SK-N-SH treated with all-trans-retinoic acid at 6 μM for 48 hours (cell line): Measurements from ENCODE around the gene SASH1.

Source experiments
- ARNTL ChIP-seq: fragments of 450-650 bp; formaldehyde crosslinking; IDR thresholded peaks from 2 replicates; pipeline ENCODE4 v1.5.0; 2020; ENCODE audit warnings: low read depth, mild to moderate bottlenecking, moderate library complexity, borderline replicate concordance
- BACH2 ChIP-seq: fragments of 250-450 bp; sonication (Bioruptor Pico); IDR thresholded peaks from 2 replicates; pipeline ENCODE4 v1.9.0; 2021; ENCODE audit warnings: mild to moderate bottlenecking, borderline replicate concordance
- GLIS3 ChIP-seq: fragments of 250-450 bp; sonication (Bioruptor Pico); IDR thresholded peaks from 2 replicates; pipeline ENCODE4 v1.5.0; 2020; ENCODE audit warnings: mild to moderate bottlenecking, moderate library complexity
- ISL1 ChIP-seq: fragments of 250-450 bp; sonication (Bioruptor Pico); IDR thresholded peaks from 2 replicates; pipeline ENCODE4 v2.1.2; 2022; ENCODE audit warnings: mild to moderate bottlenecking, moderate library complexity
- OSR1 ChIP-seq: fragments of 250-450 bp; sonication (Bioruptor Pico); IDR thresholded peaks from 2 replicates; pipeline ENCODE4 v1.8.0; 2022; ENCODE audit warnings: moderate library complexity, mild to moderate bottlenecking, inconsistent platforms
- POU6F1 ChIP-seq: fragments of 250-450 bp; sonication (Bioruptor Pico); IDR thresholded peaks from 2 replicates; pipeline ENCODE4 v1.8.0; 2021; ENCODE audit warnings: low read depth, mild to moderate bottlenecking, moderate library complexity, borderline replicate concordance
- SNAI2 ChIP-seq: fragments of 250-450 bp; sonication (Bioruptor Pico); IDR thresholded peaks from 2 replicates; pipeline ENCODE4 v1.5.0; 2020; ENCODE audit warnings: mild to moderate bottlenecking, moderate library complexity
- TCF4 ChIP-seq: fragments of 250-450 bp; sonication (Bioruptor Pico); IDR thresholded peaks from 2 replicates; pipeline ENCODE4 v1.8.0; 2021; ENCODE audit warnings: mild to moderate bottlenecking, moderate library complexity, borderline replicate concordance
- ZFP3 ChIP-seq: fragments of 250-450 bp; sonication (Bioruptor Pico); IDR thresholded peaks from 2 replicates; pipeline ENCODE4 v1.5.0; 2020; ENCODE audit warnings: mild to moderate bottlenecking, moderate library complexity
- TF ChIP-seq, protein P1 (sequence below): fragments of 250-450 bp; sonication (Bioruptor Pico); IDR thresholded peaks from 2 replicates; pipeline ENCODE4 v1.8.0; 2020; ENCODE audit warnings: mild to moderate bottlenecking, moderate library complexity, borderline replicate concordance
- TF ChIP-seq, protein P2 (sequence below): fragments of 250-450 bp; sonication (Bioruptor Pico); IDR thresholded peaks from 2 replicates; pipeline ENCODE4 v1.5.0; 2020; ENCODE audit warnings: mild to moderate bottlenecking, moderate library complexity

DNA sequence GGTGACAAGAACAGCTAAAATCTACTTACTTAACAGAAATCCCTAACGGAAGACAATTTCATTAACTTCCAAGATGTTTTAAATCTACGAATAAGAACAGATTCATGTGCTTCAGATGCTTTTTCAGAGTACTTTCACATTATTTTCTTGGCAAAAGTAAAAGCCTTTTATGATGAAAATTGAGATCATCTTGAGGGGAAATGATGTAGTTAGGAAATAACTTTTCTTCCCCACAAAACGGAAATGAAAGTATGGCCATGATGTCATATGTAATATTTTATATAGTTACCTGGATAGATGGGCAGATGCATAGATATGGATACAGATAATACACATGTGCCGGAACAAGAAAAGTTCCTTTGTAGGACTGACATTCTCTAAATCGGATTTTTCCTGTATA lies 32.8 kb downstream of the SASH1 start:
- TF ChIP-seq GLIS3 (CRISPR knock-in tag) (no peak), ARNTL (CRISPR knock-in tag) (no peak), ISL1 (CRISPR knock-in tag) (no peak), POU6F1 (CRISPR knock-in tag) (no peak), SNAI2 (CRISPR knock-in tag) (no peak), TCF4 (CRISPR knock-in tag) (no peak), ZFP3 (CRISPR knock-in tag) (no peak), OSR1 (CRISPR knock-in tag) (no peak), BACH2 (CRISPR knock-in tag) (no peak)
- TF ChIP-seq, protein P1, sequence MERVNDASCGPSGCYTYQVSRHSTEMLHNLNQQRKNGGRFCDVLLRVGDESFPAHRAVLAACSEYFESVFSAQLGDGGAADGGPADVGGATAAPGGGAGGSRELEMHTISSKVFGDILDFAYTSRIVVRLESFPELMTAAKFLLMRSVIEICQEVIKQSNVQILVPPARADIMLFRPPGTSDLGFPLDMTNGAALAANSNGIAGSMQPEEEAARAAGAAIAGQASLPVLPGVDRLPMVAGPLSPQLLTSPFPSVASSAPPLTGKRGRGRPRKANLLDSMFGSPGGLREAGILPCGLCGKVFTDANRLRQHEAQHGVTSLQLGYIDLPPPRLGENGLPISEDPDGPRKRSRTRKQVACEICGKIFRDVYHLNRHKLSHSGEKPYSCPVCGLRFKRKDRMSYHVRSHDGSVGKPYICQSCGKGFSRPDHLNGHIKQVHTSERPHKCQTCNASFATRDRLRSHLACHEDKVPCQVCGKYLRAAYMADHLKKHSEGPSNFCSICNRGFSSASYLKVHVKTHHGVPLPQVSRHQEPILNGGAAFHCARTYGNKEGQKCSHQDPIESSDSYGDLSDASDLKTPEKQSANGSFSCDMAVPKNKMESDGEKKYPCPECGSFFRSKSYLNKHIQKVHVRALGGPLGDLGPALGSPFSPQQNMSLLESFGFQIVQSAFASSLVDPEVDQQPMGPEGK (CRISPR knock-in tag) = no peak
- TF ChIP-seq, protein P2, sequence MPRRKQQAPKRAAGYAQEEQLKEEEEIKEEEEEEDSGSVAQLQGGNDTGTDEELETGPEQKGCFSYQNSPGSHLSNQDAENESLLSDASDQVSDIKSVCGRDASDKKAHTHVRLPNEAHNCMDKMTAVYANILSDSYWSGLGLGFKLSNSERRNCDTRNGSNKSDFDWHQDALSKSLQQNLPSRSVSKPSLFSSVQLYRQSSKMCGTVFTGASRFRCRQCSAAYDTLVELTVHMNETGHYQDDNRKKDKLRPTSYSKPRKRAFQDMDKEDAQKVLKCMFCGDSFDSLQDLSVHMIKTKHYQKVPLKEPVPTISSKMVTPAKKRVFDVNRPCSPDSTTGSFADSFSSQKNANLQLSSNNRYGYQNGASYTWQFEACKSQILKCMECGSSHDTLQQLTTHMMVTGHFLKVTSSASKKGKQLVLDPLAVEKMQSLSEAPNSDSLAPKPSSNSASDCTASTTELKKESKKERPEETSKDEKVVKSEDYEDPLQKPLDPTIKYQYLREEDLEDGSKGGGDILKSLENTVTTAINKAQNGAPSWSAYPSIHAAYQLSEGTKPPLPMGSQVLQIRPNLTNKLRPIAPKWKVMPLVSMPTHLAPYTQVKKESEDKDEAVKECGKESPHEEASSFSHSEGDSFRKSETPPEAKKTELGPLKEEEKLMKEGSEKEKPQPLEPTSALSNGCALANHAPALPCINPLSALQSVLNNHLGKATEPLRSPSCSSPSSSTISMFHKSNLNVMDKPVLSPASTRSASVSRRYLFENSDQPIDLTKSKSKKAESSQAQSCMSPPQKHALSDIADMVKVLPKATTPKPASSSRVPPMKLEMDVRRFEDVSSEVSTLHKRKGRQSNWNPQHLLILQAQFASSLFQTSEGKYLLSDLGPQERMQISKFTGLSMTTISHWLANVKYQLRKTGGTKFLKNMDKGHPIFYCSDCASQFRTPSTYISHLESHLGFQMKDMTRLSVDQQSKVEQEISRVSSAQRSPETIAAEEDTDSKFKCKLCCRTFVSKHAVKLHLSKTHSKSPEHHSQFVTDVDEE (CRISPR knock-in tag) = no peak
